Spleen (tissue), 7 donors: ENCODE measurements around the gene HBD.

Source experiments
- CTCF ChIP-seq, 11 experiments: fragments of 200-600 bp in 7 of 11; fragments of 450-650 bp in 4 of 11; sonication (generic) in 4 of 11; IDR thresholded peaks in 8 of 11; conservative IDR thresholded peaks in 3 of 11; 1 replicate in 7 of 11; 2 replicates in 4 of 11; pipeline versions ENCODE4 v1.4.0 to v1.8.0; 2016 to 2021; ENCODE audit warnings: antibody characterized with exemption in 11 of 11, inconsistent platforms in 4 of 11, mild to moderate bottlenecking in 1 of 11
- POLR2AphosphoS5 ChIP-seq, 3 donors: sonication (generic); formaldehyde crosslinking; IDR thresholded peaks; one replicate each; pipeline ENCODE4 v1.5.1; 2017; ENCODE audit warnings: antibody characterized with exemption in 3 of 3
- donor health status: DM: no; HTN: no; CAD: no; lungs with moderate emphysema.
- donor health status: DM: no; HTN: no; CAD: no.
- donor health status: DM: no; HTN: no; CAD: no.

GRCh38 chr11:5188201-5188600 lies 46.1 kb downstream of the HBD start:
- TF ChIP-seq CTCF (IDR thresholded peaks at IDR 0.05 in 8 of 11, conservative IDR thresholded peaks at IDR 0.05 in 3 of 11) (no peak), POLR2AphosphoS5 (IDR thresholded peaks at IDR 0.05) (no peak)
